HG02884 (cell line): ENCODE results near the gene INTS15.

Source experiments
- ATAC-seq: cut with Tn5 transposase; IDR thresholded peaks from one replicate; pipeline ENCODE4 v1.9.1; 2021; ENCODE audit warnings: mild to moderate bottlenecking, moderate library complexity; ENCODE audit not compliant: unreplicated experiment

INTS15 gene

DNA sequence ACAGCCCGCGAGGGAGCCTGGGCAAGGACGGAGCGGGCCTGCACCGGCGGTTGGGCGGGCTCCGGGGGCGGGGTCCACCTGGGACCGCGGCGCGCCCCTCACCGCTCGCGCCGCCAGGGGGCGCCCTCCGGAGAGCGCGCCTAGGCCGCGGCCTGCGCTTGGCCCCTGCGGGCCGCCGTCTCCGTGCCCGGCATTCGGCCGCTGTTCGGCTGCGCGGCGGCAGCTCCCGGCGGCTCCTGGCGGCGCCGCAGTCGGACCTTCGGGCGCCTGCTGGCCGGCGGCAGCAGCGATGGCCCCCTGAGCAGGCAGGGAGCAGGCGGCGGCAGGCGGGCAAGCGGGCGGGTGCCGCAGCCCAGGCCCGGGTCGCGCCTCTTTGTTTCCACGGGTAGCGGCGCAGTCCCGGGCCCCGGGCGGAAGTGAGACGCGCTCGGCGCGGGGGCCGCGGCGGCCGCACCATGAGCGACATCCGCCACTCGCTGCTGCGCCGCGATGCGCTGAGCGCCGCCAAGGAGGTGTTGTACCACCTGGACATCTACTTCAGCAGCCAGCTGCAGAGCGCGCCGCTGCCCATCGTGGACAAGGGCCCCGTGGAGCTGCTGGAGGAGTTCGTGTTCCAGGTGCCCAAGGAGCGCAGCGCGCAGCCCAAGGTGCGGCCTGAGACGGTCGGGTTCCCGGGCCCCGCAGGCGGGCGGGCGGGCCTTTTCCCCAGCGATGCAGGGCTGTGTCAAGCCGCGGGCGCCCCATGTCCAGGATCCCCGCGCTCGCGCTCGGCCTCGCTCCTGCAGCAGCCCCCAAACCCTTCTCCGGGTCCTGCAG, at the start of gene INTS15:
TSS of gene INTS15 (plus strand) at position 193 of the 816 bp plus-strand sequence. CDS start at position 456, 263 bp downstream.
- peak; percentile 83 for ATAC-seq

DNA sequence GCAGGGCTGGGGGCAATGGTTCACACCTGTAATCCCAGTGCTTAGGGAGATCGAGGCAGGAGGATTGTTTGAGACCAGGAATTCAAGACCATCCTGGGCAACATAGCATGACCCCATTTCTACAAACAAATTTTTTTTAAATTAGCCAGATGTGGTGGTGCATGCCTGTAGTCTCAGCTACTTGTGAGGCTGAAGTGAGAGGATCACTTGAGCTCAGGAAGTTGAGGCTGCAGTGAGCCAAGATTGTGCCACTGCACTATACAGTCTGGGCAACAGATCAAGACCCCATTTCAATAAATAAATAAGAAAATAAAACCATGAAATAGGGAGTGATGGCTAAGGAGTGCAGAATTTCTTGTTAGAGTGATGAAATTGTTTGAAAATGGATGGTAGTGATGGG, 47.5 kb upstream of the INTS15 start:
- ATAC-seq: no peak

DNA sequence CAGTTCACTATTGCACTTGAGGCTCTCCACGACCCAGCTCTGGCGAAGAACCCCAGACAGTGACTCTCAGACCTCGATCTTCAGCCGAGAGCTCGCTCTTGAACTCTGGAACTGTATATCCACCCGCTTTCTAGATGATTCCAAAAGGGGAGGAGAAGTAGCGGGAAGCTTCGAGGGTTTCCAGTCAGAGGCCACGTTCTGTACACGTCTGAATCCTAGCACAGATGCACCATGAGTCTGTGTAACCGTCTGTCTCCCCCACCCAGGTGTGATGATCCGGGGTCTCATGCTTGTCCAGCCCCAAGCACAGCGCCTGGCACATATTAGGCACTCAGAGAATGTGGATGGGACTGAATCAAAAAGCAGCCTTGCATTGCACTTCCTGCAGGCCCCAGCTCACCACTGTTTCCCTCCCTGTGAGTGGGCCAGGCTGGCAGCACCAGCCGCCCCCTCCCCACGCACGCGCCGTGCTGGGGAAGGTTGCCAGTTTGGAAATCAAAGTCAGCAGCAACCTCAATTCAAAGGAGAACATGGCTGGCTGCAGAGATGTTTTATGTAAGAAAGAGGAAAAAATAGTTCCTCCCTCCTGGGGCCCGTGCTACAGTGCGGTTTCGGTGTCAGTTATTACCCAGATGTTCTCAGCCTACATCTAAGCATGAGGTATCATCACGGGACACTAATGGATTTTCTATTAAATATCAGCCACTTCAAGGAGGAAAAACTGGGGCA, 44.3 kb upstream of the INTS15 start:
- ATAC-seq: peak; percentile 62

DNA sequence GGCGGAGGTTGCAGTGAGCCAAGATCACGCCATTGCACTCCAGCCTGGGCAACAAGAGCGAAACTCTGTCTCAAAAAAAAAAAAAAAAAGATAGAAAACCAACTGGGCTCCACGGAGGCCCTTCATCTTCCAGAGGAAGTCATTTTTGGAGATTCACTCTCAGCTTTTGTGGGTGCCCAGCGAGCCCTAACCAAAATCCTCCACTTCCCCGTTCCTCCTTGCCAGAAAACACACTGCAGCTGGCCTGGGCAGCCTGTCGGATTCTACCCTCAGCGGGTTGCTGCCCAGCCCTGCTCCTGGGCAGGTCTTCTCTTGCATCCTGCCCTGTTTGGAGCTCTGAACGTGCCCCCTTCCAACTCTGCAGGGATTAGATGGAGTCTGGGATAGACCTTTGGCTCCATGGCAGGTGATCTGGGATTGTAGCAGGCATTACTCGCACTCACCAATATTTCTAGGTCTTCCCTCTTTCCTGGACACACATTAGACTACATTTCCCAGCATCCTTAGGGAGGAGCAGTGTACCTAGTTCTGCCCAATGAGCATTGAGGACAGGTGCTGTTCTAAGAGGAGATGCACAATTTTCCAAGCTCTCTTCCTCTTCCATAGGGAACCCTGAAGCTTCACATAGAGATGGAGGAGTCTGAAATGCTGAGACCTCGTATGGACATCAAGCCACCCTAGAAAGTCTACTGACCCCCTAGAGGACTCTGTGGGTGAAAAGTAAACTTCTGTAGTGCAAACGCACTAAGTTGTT, 43.1 kb upstream of the INTS15 start:
- no peak for ATAC-seq

DNA sequence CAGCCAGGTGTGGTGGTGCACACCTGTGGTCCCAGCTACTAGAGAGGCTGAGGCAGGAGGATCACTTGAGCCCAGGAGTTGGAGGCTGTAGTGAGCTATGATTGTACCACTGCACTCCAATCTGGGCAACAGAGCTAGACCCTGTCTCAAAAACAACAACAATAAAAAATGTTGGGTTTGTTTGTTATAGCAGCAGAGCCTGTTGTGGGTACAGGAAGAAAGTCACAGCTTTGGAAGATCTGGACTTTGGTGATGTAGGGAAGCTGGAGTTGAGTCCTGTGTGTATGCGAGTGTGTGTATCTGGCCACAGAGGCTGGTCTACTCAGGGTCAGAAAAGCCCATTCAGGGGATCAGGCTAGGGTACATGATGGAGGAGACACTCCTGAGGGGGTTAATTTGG, 42.4 kb upstream of the INTS15 start:
- no peak for ATAC-seq

DNA sequence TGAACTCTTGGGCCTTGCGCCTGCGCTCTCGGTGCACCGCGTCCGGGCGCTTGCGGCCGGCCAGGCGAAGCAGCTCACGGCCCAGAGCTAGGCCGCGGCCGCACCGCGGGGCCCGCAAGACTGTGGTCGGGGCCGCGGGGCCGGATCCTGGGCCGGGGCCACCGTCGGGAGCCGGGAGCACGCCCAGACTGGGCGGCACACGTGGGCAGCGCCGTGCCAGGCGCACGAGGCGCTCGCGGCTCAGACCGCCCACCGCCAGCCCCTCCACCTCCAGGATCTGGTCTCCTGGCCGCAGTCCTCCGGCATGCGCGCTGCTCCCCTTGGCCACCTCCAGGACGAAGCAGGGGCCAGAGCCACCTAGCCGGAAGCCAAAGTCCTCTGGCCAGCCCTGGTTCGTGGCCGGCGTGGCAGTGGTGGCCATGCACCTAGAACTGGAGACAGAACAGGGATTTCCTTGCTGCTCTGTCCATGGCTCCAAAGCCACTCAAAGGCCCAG, 38.8 kb upstream of the INTS15 start, which contains the start of gene GRID2IP:
TSS of gene GRID2IP (minus strand) at position 446 of the 496 bp plus-strand sequence. CDS start at position 421, 25 bp downstream.
- no peak for ATAC-seq

DNA sequence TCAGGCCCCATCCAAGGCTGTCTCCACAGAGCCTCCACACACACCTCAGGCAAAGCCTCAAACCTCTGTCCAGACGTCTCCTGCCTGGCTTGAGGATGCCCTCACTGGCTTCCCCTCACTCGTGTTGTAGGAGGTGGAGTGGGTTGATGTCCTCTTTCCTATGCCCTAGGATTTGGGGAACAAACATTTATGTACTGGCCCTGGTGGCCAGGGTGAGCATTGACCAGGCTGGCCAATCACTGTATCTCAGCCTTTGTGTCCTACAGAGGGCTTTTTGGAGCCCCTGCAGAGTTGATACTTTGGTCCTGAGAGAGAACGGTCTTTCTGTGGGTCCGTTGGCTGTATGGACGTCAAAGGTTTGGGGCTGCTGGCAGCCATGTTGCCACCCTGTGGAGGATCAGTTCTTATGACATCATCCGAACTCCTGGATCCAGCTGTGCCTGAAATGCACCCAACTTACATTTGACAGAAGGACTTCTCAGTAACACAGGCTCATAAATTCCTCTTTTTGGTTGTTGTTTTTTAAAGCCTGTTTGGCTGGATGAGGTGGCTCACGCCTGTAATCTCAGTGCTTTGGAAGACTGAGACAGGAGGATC, 36.3 kb upstream of the INTS15 start:
- ATAC-seq: no peak

DNA sequence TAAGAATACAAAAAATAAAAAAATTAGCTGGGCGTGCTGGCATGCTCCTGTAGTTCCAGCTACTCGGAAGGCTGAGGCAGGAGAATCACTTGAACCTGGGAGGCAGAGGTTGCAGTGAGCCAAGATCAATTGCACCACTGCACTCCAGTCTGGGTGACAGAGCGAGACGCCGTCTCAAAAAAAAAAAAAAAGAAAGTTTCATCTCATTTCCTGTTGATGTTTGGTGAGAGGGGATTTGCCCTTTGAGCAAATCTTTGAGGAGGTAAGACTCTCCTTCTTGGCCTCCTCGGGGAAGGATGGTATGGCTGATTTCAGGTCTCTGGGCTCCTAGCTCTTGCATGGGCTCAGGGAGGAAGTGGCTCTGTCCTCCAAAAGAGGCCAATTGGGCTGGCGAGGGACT, 35.0 kb upstream of the INTS15 start:
- no peak for ATAC-seq

DNA sequence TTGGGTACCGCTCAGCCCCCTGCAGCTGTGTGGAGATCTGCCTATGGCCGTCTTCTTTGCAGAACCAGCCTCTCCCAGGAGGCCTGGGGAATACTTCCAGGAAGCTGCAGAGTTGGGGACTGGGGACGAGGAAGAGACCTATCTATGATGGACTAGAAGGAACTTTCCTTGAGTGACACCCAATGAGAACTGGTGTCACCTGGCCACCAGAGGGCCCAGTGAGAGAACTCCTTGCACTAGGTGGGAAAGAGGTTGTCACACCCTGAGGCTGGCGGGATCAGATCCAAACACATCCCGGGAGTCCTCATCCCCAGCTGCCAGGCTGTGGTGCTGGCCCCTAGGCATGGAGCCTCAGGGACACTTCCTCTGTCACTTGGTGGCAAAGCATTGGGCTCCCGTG, 33.6 kb upstream of the INTS15 start:
- no peak for ATAC-seq

DNA sequence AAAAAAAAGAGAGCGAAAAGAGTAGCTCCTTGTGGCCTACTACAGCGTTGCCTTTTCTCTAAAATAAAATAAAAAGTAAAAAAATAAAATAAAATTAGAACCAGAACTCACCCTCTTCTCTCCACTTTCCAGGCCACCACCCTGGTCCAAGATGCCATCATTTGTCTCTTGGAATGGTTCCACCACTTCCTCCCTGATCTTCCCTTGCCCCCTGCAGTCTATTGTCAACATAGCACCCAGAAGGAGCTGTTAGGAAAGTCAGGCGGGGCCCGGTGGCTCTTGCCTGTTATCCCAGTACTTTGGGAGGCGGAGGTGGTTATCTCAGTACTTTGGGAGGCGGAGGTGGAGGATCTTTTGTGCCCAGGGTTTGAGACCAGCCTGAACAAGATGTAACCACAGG, 31.0 kb upstream of the INTS15 start:
- ATAC-seq: no peak

DNA sequence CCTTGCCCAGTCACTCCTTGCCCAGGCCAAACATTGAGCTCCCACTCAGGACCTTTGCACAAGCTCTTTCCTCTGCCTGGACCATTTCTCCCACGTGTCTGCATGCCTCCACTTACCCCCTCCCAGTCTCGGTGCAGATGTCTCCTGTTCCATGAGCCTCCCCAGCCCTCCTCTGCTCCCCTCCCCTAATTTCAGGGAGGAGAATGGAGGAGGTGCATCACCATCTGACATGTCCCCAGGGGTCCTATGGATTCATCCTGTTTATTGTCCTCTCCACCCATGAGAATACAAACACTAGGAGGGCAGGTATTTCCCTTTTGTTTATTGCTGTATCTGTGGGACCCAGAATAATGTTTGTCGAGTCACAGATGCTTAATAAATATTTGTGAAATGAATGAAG, 29.9 kb upstream of the INTS15 start:
- no peak for ATAC-seq

DNA sequence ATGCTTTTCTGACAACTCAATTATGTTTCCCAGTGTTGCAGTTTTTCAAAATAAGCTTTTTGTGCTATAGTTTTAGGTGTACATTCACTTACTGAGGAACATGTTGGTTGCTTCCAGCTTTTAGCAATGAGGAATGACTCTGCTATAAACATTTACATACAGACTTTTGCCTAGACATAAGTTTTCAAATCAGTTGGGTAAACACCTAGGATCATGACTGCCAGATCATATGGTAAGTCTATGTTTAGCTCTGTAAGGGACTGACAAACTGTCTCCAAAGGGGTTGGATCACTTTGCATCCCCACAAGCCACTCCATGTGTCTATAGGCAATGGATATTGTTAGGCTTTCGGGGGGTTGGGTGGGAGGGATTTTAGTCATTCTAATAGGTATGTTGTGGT, 27.7 kb upstream of the INTS15 start:
- ATAC-seq: no peak

DNA sequence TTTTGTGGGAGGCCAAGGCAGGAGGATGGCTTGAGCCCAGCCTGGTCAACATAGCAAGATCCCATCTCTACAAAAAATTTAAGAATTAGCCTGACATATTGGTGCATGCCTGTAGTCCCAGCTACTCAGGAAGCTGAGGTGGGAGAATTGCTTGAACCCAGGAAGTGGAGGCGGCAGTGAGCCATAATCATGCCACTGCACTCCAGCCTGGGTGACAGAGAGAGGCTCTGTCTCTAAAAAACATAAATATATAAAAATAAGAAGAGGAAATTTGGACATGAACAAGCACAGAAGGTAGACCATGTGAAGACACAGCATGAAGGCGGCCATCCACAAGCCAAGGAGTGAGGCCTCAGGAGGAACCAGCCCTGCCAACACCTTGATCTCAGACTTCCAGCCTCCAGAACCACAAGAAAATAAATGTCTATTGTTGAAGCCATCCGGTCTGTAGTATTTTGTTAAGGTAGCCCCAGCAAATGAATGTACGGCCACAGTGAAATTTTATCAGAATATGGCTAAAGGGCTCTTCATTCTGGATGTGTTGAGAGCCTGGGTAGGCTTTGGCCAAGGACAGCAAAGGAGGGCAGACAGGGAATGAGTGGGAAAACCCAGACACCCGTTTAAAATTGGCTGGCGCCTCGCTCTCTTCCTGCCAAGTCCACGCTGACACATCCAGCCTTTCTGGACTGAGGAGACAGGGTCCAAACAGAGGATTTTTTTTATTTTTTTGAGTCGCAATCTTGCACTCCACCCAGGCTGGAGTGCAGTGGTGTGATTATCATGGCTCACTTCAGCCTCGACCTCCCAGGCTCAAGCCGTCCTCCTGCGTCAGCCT, 25.7 kb upstream of the INTS15 start:
- no peak for ATAC-seq

DNA sequence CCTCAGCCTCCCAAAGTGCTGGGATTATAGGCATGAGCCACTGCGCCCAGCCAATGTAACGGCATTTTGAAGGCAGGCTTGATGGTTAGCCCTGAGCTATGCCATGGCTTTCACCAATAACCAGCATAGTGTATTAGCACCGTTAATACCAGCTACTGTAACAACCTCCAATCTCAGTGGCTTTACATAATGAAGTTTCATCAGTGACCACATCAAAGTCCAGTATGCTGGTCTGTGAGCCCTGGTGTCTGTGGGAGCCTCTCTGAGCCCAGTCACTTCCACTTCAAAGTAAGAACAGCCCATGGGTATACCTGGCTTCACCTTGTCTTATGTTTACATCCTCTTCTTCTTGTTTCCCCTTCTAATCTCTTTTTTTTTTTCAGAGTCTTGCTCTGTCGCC, 24.2 kb upstream of the INTS15 start:
- no peak for ATAC-seq

DNA sequence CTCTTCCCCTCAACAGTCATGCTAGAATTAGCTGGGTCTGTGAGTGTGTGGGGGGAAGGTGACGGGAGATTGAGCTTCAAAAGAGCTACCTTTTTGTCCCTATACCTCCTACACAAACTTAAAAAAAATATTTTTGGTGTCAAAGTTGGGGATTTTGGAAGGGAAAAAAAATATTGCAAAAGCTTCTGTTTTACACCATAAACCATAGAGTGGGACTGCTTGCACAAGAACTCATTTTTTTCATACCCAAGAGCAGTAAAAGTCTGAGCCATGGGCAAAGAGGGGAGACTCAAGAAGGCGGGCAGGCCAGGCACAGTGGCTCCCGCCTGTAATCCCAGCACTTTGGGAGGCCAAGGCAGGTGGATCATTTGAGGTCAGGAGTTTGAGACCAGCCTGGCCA, 21.9 kb upstream of the INTS15 start:
- ATAC-seq: no peak

DNA sequence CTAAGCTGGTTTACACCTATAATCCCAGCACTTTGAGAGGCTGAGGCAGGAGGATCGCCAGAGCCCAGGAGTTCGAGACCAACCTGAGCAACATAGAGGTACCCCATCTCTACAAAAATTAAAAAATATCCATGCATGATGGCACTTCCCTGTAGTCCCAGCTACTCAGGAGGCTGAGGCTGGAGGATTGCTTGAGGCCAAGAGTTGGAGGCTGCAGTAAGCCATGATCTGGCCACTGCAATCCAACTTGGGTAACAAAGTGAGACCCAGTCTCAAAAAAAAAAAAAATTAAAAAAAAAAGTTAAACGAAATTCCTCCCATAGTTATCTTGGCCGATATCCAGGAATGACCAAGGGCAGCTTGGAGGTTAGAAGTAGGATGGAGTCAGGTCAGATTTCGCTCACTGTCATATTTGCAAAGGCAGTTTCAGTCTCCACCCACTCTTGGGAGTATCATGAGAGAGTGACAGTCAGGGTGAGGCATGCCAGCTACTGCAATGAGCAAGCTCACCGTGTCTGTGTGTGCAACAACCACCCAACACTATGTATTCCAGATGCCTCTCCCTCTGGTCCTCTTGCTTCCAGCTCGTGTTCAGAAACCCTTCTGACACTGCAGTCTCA, 18.6 kb upstream of the INTS15 start:
- no peak for ATAC-seq

DNA sequence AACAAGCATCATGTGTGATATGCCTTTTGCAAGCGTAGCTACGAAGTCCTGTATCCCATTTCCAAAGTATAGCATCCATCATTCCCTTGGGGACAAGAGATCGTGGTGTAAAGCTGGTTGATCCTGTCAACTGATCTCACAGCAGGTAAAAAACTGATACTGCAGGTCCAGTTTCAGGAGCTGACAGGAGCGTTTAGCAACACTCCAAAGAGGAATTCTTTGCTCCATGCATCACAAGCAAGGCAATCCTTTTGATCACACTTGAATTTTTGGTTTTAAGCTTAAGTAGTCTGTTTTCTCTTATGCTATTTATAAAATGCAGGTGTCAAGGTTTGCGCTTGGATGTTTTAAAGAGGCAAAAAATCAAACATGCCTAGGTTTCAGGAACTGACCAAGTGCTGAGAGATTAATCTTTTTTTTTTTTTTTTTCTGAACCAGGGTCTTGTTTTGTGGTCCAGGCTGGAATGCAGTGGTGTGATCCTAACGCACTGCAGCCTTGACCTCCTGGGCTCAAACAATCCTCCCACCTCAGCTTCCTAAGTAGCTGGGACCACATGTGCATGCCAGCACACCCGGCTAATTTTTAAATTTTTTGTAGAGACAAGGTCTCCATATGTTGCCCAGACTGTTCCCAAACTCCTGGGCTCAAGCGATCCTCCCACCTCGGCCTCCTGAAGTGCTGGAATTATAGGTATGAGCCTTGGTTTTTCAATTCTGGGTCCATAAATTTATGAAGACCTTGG, 14.4 kb upstream of the INTS15 start:
- ATAC-seq: no peak

DNA sequence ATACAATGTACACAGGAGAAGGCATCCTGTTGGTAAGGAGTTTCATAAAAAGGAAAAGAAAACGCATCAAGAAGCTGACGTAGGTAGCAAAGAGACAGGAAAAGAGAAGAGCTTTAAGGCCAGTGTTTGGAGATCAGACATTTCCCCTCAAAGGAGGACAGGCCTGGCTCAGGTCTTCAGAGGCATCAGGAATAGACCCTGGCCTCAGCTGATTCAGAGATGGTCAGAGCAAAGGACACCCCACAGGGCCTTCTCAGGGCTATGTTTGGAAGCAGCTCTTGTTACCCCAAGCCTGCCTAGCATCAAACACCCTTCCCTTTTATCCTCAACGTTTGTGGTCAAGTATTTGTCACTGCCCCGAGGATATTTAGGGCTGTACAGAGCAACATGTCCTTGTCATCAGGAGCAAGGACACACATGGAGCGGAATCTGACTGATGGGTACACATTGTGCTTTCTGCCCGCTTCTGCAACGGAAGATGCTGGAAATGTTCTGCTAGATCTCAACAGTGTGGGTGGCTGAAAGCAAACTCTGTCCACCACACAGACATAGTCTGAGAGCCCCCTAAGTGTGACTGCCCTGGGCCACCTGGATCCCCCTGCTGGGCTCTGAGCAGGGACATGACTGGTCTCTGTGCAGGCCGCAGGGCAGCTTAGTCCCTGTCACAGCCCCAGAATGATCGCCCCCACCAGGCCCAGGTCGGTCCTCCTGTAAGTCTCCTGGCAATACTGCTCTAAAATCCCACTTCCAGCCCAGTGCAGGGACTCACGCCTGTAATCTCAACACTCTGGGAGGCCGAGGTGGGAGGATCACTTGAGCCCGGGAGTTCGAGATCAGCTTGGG, 13.6 kb upstream of the INTS15 start:
- no peak for ATAC-seq
